GM21423 (cell line): ENCODE results near the gene RFESD.
"Not testable (repeated sequence)": the region's sequence is repeated elsewhere in the genome, so short reads cannot be mapped to it uniquely, and the experiment has no call there.

Experiments
- ATAC-seq: cut with Tn5 transposase; IDR thresholded peaks from one replicate; pipeline ENCODE4 v1.9.1; 2021; ENCODE audit warnings: mild to moderate bottlenecking, moderate library complexity; ENCODE audit not compliant: unreplicated experiment

RFESD gene

DNA sequence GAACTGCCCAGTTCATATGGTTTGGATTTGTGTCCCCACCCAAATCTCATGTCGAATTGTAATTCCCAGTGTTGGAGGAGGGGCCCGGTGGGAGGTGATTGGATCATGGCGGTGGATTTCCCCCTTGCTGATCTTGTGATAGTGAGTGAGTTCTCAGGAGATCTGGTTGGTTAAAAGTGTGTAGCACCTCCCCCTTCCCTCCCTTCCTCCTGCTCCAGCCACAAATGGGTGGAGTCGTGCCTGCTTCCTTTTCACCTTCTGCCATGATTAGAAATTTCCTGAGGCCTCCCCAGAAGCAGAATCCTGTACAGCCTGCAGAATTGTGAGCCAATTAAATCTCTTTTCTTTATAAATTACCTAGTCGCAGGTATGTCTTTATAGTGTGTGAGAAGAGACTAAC is 59.6 kb downstream of the RFESD start:
- ATAC-seq = not testable (repeated sequence)

DNA sequence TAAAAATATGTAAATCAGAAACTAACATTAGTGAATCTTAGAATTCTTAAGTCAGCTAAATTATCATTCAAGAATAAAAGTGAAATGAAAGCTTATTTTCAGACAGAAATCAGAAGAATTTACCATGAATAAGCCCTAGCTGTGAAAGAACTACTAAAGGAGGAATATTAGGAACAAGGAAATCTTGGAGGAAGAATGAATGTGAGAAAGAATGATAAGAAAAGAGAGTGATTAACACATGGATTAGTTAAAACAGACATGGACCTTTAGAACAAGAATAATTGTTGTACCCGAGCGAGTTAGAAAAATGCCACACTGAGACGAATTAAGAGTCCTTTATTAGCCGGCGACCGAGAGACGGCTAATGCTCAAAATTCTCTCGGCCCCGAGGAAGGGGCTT is 60.5 kb downstream of the RFESD start:
- no peak for ATAC-seq
